Thoracic aorta (tissue), 2 donors: Measurements from ENCODE around the gene MYO6. TPM values are rescaled to one million over a fixed set of nuclear protein-coding genes. Genes with fewer than 3 reads are reported as not detected.

Experiments
- ATAC-seq: fragments of 150-250 bp; one replicate; pipeline ENCODE4 v1.8.0; 2017; ENCODE audit warnings: low read depth; ENCODE audit not compliant: insufficient number of reproducible peaks, low FRiP score
- DNase-seq: peaks from one replicate; pipeline ENCODE4 v3.0.0-alpha.2; 2020; ENCODE audit warnings: low spot score
- H3K27ac ChIP-seq, 2 donors: fragments of 200-600 bp; sonication (generic); 1 replicate in 1 of 2; 2 replicates in 1 of 2; pipeline ENCODE4 v1.5.1; 2016; ENCODE audit warnings: mild to moderate bottlenecking in 2 of 2, moderate library complexity in 2 of 2
- H3K27me3 ChIP-seq: fragments of 200-600 bp; sonication (generic); replicated peaks from 2 replicates; pipeline ENCODE4 v1.6.0; 2016; ENCODE audit warnings: mild to moderate bottlenecking; ENCODE audit not compliant: insufficient read depth
- H3K36me3 ChIP-seq: fragments of 200-600 bp; sonication (generic); one replicate; pipeline ENCODE4 v1.5.1; 2016
- H3K4me1 ChIP-seq, 2 donors: fragments of 200-600 bp; sonication (generic); 1 replicate in 1 of 2; 2 replicates in 1 of 2; pipeline versions ENCODE4 v1.5.1 to v1.6.0; 2016; ENCODE audit warnings: low read depth in 2 of 2, mild to moderate bottlenecking in 1 of 2; ENCODE audit not compliant: control insufficient read depth in 1 of 2
- H3K4me3 ChIP-seq: fragments of 200-600 bp; sonication (generic); 2 replicates; pipeline ENCODE4 v1.5.1; 2016; ENCODE audit warnings: mild to moderate bottlenecking
- H3K9me3 ChIP-seq: fragments of 200-600 bp; sonication (generic); 2 replicates; pipeline ENCODE4 v1.5.1; 2016
- CTCF ChIP-seq: fragments of 200-600 bp; sonication (generic); IDR thresholded peaks from one replicate; pipeline ENCODE4 v1.5.1; 2019; ENCODE audit warnings: antibody characterized with exemption
- total RNA-seq, 2 donors: library from RNA; depleted of rRNA; stranded (reverse); fragments of >200 nt; gene quantifications; one replicate each; pipeline versions ENCODE4 v1.1.0 to v1.2.3, GENCODE V29; 2016

The MYO6 gene
- total RNA-seq, 2 donors from 2014 or later = 23.8 to 30.1 TPM

GRCh38 chr6:75947935-75948334 is 198.9 kb downstream of the MYO6 start:
- Histone ChIP-seq H3K9me3 (no peaks in the 10 kb centered on the region), H3K27me3 (no peaks in the 10 kb centered on the region), H3K36me3 (no peaks in the 10 kb centered on the region), H3K27ac (no peak overlapping the region), H3K4me3 (no peak overlapping the region), H3K4me1 (no peaks in the 10 kb centered on the region)
- DNase-seq (no peak), ATAC-seq (no peak)
- TF ChIP-seq CTCF = no peak

- Histone ChIP-seq H3K9me3 (no peaks in the 10 kb centered on the region), H3K4me3 (no peak overlapping the region), H3K36me3 (no peaks in the 10 kb centered on the region), H3K4me1 (no peaks in the 10 kb centered on the region), H3K27me3 (no peaks in the 10 kb centered on the region), H3K27ac (no peak overlapping the region)
- TF ChIP-seq CTCF = no peak
- DNase-seq (no peak), ATAC-seq (no peak)
These were observed 203.1 kb downstream of the MYO6 start for GRCh38 chr6:75952128-75952527.

- DNase-seq = no peak
- Histone ChIP-seq H3K27me3 (no peaks in the 10 kb centered on the region), H3K9me3 (no peaks in the 10 kb centered on the region), H3K36me3 (no peaks in the 10 kb centered on the region), H3K4me3 (no peak overlapping the region), H3K27ac (no peak overlapping the region), H3K4me1 (no peaks in the 10 kb centered on the region)
- no peak for TF ChIP-seq CTCF
- no peak for ATAC-seq
These were observed 214.5 kb downstream of the MYO6 start for GRCh38 chr6:75963569-75963968.

- no peak for DNase-seq
- no peak for TF ChIP-seq CTCF
- H3K4me3 ChIP-seq = no peak overlapping the region
- no peaks in the 10 kb centered on the region for H3K36me3 ChIP-seq
- H3K4me1 ChIP-seq = no peaks in the 10 kb centered on the region
- no peak overlapping the region for H3K27ac ChIP-seq
- no peaks in the 10 kb centered on the region for H3K9me3 ChIP-seq
- H3K27me3 ChIP-seq = no peaks in the 10 kb centered on the region
- ATAC-seq = no peak
These were observed 219.1 kb downstream of the MYO6 start for GRCh38 chr6:75968143-75968542.

Other genes with a start within 250 kb of the MYO6 start
- gene SENP6, start 147.4 kb upstream of the MYO6 start, total RNA-seq = 100 to 1,000 TPM; 115 to 163 TPM